Cardiac muscle cell (in vitro differentiated cells and primary cell): ENCODE data around the gene FAF1. TPM values are rescaled to one million over a fixed set of nuclear protein-coding genes. Genes with fewer than 3 reads are reported as not detected.

Source experiments
- DNase-seq, 2 donors: peaks; one replicate each; pipeline versions ENCODE4 v3.0.0 to v3.0.0-alpha.2; 2010 to 2017; ENCODE audit warnings: low read depth in 1 of 2, low spot score in 1 of 2
- H3K27ac ChIP-seq: fragments of 200-600 bp; sonication (generic); 2 replicates; pipeline ENCODE4 v1.5.1; 2016
- H3K27me3 ChIP-seq: fragments of 200-600 bp; sonication (generic); 2 replicates; pipeline ENCODE4 v1.6.0; 2016; ENCODE audit warnings: control low read depth
- H3K36me3 ChIP-seq: fragments of 200-600 bp; sonication (generic); 2 replicates; pipeline ENCODE4 v1.5.1; 2016; ENCODE audit warnings: control low read depth
- H3K4me1 ChIP-seq: fragments of 200-600 bp; sonication (generic); 2 replicates; pipeline ENCODE4 v1.8.1; 2017; ENCODE audit warnings: low read depth, mild to moderate bottlenecking, mixed run types
- H3K4me3 ChIP-seq: fragments of 200-600 bp; sonication (generic); 2 replicates; pipeline ENCODE4 v1.5.1; 2016; ENCODE audit warnings: mild to moderate bottlenecking
- H3K9me3 ChIP-seq: fragments of 200-600 bp; sonication (generic); 2 replicates; pipeline ENCODE4 v1.5.1; 2017; ENCODE audit warnings: low read depth, mild to moderate bottlenecking, control low read depth
- polyA plus RNA-seq: library from polyadenylated mRNA; unstranded; fragments of >200 nt; fragmentation: Nextera tagmentation; extraction: Ambion mirVana; gene quantifications from 2 replicates; pipeline ENCODE4 v1.2.1, GENCODE V29; 2016
- total RNA-seq: library from RNA; depleted of rRNA; stranded (reverse); fragments of >200 nt; gene quantifications from 2 replicates; pipeline ENCODE4 v1.2.3, GENCODE V29; 2016
- TF ChIP-seq, protein P1 (sequence below): IDR thresholded peaks from 2 replicates; pipeline ENCODE4 v1.5.1; 2012; ENCODE audit warnings: low read depth, mild to moderate bottlenecking, low read length

FAF1 gene
- total and polyA plus RNA-seq, 2 experiments from 2014 or later = 24.3 to 76.7 TPM

DNA sequence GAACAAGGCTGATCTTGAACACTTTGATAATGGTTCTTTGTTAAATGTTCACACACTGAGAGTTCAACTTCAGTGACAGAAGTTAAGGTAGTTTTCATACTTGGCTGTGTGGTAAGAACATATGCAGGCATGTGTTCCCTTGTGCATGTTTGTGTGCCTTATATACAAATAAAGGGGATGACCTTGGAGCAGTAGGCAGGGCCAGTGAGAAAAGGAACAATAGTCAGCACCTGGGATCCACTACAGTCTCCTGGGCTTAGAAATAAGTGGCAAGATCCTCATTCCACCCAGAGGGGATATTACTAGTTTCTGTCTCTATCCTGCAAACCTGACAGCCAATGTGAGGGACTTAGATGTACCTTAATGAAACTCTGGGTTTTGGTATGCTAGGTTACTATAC is 486.6 kb downstream of the FAF1 start:
- Histone ChIP-seq H3K27ac (no peak overlapping the region), H3K27me3 (no peaks in the 10 kb centered on the region), H3K36me3 (peaks cover 2% of the 10 kb centered on the region), H3K9me3 (no peaks in the 10 kb centered on the region), H3K4me1 (no peaks in the 10 kb centered on the region), H3K4me3 (no peak overlapping the region)
- TF ChIP-seq, protein P1, sequence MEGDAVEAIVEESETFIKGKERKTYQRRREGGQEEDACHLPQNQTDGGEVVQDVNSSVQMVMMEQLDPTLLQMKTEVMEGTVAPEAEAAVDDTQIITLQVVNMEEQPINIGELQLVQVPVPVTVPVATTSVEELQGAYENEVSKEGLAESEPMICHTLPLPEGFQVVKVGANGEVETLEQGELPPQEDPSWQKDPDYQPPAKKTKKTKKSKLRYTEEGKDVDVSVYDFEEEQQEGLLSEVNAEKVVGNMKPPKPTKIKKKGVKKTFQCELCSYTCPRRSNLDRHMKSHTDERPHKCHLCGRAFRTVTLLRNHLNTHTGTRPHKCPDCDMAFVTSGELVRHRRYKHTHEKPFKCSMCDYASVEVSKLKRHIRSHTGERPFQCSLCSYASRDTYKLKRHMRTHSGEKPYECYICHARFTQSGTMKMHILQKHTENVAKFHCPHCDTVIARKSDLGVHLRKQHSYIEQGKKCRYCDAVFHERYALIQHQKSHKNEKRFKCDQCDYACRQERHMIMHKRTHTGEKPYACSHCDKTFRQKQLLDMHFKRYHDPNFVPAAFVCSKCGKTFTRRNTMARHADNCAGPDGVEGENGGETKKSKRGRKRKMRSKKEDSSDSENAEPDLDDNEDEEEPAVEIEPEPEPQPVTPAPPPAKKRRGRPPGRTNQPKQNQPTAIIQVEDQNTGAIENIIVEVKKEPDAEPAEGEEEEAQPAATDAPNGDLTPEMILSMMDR = no peak
- DNase-seq = no peak

DNA sequence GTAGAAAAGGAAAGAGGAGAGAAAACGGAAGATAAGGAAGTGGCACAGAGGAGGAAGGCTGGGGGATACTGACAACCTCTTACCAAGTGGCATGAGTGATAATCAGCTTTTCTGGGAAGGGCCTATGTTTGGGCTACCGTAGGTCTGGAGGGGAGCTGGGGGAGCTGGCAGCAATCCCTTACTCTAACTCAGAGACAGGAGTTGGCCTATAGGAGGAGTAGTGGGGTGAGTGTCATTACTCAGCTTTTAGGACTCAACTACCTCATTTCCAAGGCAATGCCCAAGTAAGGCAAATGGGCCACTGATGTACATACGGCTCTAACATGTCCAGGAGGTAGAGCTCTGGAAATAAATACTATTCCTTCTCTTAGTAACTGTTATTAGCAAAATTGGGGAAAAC is 488.1 kb downstream of the FAF1 start:
- H3K27me3 ChIP-seq = no peaks in the 10 kb centered on the region
- no peaks in the 10 kb centered on the region for H3K4me1 ChIP-seq
- H3K9me3 ChIP-seq = no peaks in the 10 kb centered on the region
- TF ChIP-seq, protein P1 = no peak
- H3K36me3 ChIP-seq = peaks cover 2% of the 10 kb centered on the region
- no peak for DNase-seq
- H3K4me3 ChIP-seq = no peak overlapping the region
- no peak overlapping the region for H3K27ac ChIP-seq

DNA sequence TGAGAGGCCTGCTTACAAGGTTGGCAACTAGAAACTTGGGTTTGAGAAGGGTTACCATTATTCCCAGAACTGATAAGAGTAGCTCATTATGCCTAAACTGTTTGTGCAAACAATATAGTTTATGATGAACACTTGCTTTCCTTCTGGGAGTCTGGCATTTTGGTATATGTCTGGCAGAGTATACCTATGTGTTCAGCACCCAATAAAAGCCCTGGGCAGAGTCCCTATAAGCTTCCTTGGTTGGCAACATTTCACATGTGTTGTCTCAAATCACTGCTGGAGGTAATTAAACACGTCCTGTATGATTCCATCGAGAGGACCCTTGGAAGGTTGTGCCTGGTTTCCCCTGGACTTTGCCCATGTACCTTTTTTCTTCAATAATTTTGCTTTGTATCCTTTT is 497.1 kb downstream of the FAF1 start:
- Histone ChIP-seq H3K4me1 (no peaks in the 10 kb centered on the region), H3K27ac (no peak overlapping the region), H3K4me3 (no peak overlapping the region), H3K36me3 (no peaks in the 10 kb centered on the region), H3K9me3 (no peaks in the 10 kb centered on the region), H3K27me3 (no peaks in the 10 kb centered on the region)
- DNase-seq = no peak
- TF ChIP-seq, protein P1 = no peak

DNA sequence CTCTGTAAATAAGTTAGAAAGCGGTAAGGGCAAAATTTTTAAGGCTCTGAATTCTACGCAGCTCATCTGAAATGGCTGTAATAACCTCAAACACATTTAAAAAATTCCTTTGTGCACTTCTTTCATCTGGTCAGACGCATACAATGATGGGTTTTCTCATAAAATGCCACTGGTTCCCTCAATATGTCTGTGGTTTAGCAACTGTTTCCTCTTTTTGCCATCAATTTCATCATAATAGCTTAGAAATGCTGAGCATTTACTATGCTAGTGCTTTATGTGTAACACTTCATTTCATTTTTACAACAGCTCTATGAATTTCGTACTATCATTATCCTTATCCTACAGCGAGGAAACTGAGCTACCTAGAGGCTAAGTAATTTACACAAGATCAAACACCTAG is 501.6 kb downstream of the FAF1 start:
- H3K9me3 ChIP-seq = no peaks in the 10 kb centered on the region
- H3K4me3 ChIP-seq = no peak overlapping the region
- DNase-seq = peak in 1 of 2 donors; percentile 21
- H3K36me3 ChIP-seq = no peaks in the 10 kb centered on the region
- H3K27me3 ChIP-seq = no peaks in the 10 kb centered on the region
- no peak overlapping the region for H3K27ac ChIP-seq
- TF ChIP-seq, protein P1 = no peak
- H3K4me1 ChIP-seq = no peaks in the 10 kb centered on the region

DNA sequence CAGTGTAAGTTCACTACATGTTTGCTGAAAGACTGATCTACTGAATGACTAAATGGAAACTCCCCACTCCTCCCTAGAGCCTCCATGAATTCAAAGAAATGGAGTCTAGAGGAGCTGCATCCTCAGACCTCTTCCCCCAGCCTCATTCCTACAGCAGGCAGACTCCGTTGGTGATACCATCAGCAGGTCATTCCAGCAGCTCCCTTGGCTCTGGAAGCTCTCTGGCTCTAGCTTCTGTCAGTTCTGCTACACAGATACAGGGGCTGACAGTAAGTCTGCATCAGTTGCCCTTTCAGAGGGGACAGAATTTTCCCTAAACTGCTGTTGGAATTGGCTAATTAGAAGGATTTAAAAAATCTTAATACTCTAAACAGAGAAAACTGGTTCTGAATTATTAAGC is 505.2 kb downstream of the FAF1 start:
- TF ChIP-seq, protein P1 = no peak
- no peak overlapping the region for H3K27ac ChIP-seq

DNA sequence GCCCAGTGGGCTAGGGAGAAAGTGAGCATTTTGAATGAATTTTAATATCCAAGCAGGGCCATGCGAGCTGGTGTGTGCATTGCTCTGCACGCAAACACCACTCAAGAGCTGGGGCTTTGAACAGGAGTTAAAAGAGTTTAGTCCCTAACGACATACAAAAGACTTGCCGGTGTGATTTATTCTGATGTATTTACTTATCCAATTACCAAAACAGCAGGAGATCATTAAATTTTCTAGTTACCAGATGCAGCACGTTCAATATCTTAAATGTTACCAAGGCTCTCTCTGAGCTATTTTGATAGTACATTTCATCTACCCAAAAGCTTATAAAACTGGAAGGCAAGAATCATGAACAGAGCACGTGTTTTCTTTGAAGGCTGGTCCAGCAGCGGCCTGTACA is 506.8 kb downstream of the FAF1 start:
- Histone ChIP-seq H3K4me1 (no peaks in the 10 kb centered on the region), H3K4me3 (no peak overlapping the region), H3K27me3 (no peaks in the 10 kb centered on the region), H3K9me3 (no peaks in the 10 kb centered on the region), H3K27ac (no peak overlapping the region), H3K36me3 (no peaks in the 10 kb centered on the region)
- TF ChIP-seq, protein P1 = no peak
- no peak for DNase-seq

More for the DNA sequence above, 505.2 kb downstream of the FAF1 start:
- DNase-seq = no peak
- Histone ChIP-seq H3K4me3 (no peak overlapping the region), H3K27me3 (no peaks in the 10 kb centered on the region), H3K36me3 (no peaks in the 10 kb centered on the region), H3K9me3 (no peaks in the 10 kb centered on the region), H3K4me1 (no peaks in the 10 kb centered on the region)
